Islet precursor cell (in vitro differentiated cells): ENCODE measurements around the gene PGA3.
"Not testable (repeated sequence)": the region's sequence is repeated elsewhere in the genome, so short reads cannot be mapped to it uniquely, and the experiment has no call there.

Experiments used
- DNase-seq: peaks from one replicate; pipeline ENCODE4 v3.0.0-alpha.2; 2018

The PGA3 gene

DNA sequence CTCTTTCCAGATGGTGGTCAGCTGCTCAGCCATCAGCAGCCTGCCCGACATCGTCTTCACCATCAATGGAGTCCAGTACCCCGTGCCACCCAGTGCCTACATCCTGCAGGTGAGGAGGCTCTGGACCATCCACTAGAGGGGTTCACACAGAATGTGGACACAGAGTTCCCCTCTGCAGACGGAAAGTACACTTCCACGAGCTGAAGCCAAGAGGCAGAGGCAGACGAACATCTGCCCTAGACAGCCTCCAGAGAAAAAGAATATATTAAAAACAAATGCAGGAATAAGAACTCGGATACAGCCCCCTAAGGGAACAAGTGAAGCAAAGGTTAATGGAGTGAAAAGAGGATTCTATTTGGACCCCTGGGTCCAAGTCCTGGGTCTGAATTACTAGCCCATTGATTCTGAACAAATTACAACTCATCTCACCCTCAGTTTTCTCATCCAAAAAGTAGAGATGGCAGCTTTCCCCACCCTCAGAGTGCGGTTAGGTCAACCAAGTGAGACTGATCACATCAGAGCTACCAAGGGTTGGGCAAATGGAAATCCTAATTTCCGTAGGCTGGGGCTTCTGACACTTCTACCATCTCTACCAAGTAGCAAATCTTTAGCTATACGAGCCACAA is 8.1 kb downstream of the PGA3 start:
- DNase-seq: not testable (repeated sequence)

DNA sequence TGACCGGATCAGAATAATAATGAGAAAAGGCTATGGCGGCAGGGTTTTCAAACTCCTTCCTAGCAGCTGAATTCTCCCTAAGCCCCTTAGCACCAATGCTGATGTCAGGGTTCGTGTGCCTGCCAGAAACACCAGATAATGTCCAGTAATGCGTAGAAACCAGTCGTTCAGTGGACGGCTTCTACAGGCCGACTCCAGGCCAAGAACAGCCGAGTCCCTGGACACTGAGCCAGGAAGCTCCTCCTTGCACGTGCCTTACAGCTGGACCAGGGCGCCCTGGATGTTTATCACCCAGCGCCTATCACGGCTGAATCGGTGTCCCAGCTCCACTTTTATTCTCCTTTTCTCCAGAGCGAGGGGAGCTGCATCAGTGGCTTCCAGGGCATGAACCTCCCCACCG is 8.9 kb downstream of the PGA3 start:
- not testable (repeated sequence) for DNase-seq

DNA sequence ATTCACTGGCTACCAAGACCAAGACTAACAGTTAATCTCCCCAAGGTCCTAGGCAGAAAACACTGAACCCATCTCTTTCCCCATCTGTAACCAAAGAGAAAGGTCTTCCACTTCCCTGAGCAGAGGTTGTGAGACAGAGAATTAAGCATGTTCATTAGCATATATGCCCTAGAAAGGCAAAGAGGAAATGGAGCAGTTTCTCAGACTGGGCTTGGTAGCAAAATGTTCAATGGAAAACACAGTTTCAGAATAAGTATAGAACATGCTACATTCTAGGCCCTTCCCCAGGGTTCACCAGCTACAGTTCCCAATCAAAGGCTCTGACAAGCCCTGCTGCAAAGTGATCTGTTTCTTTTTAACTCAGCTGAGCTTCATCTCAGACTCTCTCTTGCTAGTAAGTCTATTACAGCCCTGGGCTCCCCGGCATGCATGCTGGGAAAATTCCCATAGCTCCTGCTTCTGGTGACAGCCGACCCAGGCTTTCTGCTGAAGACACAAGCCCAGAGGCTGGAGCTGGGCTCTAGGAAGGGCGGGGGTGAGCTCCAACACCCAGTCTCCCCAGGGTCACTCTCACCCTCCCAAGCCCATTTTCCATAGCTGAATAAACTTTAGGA is 10.5 kb downstream of the PGA3 start:
- DNase-seq: not testable (repeated sequence)

DNA sequence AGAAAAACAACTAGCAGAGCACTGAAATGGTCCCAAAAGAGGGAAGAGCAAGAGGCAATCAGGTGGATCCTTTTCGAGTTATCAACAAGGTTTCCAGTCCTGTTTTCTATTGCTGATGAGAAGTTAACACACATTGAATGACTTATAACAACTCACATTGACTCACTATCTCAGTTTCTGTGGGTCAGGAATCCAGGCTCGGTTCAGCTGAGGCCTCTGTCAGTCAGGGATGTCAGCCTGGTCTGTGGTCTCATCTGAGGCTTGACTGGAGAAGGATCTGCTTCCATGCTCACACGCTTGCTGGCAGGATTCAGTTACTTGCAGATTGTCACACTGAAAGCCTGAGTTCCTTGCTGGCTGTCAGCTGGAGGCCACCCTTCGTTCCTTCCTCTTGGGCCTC is 15.0 kb downstream of the PGA3 start:
- DNase-seq: not testable (repeated sequence)

DNA sequence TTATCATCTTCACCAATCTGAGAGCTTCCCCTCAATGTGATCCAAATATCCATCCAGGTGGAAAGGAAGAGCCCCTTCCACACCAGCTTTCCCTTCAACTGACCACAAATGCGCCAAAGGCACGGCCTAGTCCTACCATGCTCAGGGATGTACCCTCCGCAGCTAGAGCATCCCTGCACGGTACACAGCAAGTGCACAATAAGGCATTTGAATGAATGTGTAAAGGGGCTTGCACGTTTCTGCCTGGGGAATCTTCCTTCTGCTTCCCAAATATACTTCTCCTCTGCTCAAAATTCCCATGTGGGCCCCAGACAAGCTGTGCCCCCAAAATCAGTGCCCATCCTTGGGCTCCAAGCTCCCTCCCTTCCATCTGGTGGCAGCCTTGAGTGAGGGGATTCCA is 15.7 kb downstream of the PGA3 start:
- DNase-seq: not testable (repeated sequence)

DNA sequence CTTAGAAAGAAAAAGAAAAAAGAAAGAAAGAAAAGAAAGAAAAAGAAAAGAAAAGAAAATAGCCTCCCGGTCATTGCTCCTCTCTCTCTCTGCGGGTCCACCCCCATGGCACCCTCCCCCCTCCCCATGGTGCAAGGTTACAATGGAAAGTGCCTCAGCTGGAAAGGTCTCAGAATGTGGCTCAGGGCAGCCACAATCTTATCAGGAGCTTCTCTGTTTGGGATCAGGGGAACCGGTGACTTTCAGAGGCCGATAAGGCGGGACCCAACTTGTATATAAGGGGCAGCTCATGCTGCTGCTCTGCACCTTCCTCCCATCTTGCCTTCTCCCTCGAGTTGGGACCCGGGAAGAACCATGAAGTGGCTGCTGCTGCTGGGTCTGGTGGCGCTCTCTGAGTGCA is 18.7 kb downstream of the PGA3 start, which contains the start of gene PGA4:
Gene PGA4 (plus strand): TSS at position 301 of the 400 bp plus-strand sequence. CDS start 54 bp downstream, at position 355.
- not testable (repeated sequence) for DNase-seq

DNA sequence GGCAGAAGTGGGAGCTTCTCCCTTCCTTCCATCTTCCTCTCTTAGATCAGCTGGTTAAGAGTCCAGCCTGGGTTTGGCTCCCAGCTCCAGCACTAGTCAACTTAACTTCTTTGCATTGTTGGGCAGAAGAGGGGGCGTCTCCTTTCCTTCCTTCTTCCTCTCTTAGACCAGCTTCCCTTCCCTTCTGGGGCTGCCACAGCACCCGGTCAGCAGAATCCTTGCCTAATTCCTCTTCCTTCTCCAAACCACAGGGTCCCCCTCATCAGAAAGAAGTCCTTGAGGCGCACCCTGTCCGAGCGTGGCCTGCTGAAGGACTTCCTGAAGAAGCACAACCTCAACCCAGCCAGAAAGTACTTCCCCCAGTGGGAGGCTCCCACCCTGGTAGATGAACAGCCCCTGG is 19.4 kb downstream of the PGA3 start:
- not testable (repeated sequence) for DNase-seq

DNA sequence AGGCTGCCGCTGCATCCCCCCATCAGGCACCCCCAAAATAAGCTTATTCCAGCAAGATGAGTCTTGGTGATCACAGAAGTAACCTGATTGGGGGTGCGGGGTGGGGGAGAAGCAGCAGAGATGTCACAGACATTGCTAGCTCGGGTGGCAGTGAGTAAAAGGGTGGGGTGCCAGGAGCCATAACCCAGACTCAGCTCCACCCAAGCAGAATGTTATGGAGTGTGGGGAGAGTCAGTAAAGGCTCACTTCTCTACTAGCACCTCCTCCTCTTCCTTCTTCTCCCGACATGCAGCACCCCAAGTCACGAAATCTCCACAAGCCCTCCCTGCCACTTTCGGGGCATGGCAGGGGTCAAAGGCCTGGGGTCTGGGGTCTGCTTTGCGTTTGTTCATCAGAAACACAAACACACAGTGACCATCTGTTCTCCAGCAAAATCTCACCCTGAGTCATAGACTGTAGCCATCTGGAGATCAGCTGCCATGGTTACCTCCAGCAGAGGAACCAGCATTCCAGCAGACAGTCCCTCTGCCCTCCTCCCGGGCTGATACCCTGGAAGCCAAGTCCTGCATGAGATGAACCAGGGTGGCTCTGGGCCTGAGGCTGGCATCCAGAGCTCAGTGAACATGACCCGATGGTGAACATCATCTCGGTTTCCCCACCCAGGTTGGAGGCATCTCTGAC is 23.3 kb downstream of the PGA3 start:
- not testable (repeated sequence) for DNase-seq

DNA sequence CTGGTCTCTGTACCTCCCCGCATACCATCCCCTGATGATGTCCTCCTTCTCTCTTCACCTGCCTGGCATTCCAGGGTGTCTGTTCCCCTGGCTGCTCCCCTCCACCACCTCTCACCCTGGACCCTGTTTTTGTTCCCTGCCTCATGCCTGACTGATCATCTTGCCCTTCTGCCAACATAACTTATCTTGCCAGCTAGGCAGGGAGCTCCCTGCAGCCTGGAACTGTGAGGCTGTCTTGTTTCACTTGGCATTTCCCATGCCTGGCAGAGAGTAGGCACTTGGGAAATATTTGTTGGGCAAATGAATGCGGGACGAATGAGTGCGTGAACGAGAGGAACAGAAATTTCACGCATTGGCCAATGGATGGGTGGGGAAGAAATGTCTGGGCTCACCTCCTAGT is 26.1 kb downstream of the PGA3 start:
- not testable (repeated sequence) for DNase-seq

DNA sequence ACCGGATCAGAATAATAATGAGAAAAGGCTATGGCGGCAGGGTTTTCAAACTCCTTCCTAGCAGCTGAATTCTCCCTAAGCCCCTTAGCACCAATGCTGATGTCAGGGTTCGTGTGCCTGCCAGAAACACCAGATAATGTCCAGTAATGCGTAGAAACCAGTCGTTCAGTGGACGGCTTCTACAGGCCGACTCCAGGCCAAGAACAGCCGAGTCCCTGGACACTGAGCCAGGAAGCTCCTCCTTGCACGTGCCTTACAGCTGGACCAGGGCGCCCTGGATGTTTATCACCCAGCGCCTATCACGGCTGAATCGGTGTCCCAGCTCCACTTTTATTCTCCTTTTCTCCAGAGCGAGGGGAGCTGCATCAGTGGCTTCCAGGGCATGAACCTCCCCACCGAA is 27.7 kb downstream of the PGA3 start:
- not testable (repeated sequence) for DNase-seq

DNA sequence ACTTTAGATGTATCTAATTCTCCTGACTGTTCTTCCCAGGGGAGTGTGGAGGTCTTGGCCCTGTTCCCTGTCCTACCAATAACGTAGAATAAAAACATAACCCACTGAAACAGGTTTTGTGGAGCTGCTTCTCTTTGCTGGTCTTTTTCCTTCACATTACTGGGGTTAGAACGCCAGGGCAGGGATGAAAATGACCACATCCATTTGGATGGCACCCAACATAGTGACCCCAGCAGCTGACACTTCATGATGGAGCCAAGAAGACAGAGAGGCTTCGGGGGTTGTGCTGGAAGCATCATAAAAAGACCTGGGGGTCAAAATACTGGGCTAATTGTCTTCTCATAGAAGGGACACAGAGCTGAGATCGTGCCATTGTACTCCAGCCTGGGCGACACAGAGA is 28.3 kb downstream of the PGA3 start:
- not testable (repeated sequence) for DNase-seq

DNA sequence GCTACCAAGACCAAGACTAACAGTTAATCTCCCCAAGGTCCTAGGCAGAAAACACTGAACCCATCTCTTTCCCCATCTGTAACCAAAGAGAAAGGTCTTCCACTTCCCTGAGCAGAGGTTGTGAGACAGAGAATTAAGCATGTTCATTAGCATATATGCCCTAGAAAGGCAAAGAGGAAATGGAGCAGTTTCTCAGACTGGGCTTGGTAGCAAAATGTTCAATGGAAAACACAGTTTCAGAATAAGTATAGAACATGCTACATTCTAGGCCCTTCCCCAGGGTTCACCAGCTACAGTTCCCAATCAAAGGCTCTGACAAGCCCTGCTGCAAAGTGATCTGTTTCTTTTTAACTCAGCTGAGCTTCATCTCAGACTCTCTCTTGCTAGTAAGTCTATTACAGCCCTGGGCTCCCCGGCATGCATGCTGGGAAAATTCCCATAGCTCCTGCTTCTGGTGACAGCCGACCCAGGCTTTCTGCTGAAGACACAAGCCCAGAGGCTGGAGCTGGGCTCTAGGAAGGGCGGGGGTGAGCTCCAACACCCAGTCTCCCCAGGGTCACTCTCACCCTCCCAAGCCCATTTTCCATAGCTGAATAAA is 29.3 kb downstream of the PGA3 start:
- DNase-seq: not testable (repeated sequence)

DNA sequence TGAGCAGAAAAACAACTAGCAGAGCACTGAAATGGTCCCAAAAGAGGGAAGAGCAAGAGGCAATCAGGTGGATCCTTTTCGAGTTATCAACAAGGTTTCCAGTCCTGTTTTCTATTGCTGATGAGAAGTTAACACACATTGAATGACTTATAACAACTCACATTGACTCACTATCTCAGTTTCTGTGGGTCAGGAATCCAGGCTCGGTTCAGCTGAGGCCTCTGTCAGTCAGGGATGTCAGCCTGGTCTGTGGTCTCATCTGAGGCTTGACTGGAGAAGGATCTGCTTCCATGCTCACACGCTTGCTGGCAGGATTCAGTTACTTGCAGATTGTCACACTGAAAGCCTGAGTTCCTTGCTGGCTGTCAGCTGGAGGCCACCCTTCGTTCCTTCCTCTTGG is 33.8 kb downstream of the PGA3 start:
- DNase-seq: not testable (repeated sequence)

DNA sequence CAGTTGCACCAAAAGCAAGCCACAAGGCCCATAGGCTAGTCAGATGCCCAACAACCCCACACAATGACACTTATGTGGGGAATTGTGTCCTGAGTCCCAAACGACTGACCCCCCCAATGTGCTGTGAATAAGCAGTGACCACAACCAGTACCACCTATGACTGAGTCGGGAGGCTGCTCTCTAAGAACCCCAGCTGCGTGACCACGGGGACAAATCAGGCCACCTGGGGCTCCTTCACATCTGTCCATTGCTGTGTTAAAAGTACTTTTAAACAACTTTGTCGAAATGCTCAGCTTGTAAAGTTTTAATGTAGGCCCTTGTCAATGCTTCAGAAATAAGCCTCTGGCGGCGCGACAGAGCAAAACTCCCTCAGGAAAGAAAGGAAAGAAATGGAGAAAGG is 37.0 kb downstream of the PGA3 start:
- not testable (repeated sequence) for DNase-seq

DNA sequence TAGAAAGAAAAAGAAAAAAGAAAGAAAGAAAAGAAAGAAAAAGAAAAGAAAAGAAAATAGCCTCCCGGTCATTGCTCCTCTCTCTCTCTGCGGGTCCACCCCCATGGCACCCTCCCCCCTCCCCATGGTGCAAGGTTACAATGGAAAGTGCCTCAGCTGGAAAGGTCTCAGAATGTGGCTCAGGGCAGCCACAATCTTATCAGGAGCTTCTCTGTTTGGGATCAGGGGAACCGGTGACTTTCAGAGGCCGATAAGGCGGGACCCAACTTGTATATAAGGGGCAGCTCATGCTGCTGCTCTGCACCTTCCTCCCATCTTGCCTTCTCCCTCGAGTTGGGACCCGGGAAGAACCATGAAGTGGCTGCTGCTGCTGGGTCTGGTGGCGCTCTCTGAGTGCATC is 37.6 kb downstream of the PGA3 start, which contains the start of gene PGA5:
Gene PGA5 (plus strand): TSS at position 301 of the 400 bp plus-strand sequence. CDS start 52 bp downstream, at position 353.
- DNase-seq: not testable (repeated sequence)

DNA sequence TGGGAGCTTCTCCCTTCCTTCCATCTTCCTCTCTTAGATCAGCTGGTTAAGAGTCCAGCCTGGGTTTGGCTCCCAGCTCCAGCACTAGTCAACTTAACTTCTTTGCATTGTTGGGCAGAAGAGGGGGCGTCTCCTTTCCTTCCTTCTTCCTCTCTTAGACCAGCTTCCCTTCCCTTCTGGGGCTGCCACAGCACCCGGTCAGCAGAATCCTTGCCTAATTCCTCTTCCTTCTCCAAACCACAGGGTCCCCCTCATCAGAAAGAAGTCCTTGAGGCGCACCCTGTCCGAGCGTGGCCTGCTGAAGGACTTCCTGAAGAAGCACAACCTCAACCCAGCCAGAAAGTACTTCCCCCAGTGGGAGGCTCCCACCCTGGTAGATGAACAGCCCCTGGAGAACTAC is 38.2 kb downstream of the PGA3 start:
- not testable (repeated sequence) for DNase-seq

DNA sequence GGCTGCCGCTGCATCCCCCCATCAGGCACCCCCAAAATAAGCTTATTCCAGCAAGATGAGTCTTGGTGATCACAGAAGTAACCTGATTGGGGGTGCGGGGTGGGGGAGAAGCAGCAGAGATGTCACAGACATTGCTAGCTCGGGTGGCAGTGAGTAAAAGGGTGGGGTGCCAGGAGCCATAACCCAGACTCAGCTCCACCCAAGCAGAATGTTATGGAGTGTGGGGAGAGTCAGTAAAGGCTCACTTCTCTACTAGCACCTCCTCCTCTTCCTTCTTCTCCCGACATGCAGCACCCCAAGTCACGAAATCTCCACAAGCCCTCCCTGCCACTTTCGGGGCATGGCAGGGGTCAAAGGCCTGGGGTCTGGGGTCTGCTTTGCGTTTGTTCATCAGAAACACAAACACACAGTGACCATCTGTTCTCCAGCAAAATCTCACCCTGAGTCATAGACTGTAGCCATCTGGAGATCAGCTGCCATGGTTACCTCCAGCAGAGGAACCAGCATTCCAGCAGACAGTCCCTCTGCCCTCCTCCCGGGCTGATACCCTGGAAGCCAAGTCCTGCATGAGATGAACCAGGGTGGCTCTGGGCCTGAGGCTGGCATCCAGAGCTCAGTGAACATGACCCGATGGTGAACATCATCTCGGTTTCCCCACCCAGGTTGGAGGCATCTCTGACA is 42.1 kb downstream of the PGA3 start:
- DNase-seq: not testable (repeated sequence)

DNA sequence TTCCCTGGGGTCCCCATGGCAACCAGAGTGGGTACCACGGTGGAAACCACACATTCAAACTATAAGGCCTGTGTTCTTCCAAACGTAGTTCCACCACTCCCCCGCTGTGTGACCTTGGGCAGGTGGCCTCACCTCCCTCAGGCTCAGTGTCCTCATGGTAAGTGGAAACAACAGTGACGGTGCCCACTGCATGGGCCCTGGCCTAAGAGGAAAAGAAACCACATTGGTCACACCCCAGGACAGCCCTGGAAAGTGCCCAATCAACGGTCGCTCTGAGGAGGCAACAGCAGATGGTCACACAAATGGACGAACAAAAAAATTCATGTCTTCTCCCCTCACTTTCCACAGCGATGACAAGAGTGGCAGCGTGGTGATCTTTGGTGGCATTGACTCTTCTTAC is 44.8 kb downstream of the PGA3 start:
- not testable (repeated sequence) for DNase-seq

DNA sequence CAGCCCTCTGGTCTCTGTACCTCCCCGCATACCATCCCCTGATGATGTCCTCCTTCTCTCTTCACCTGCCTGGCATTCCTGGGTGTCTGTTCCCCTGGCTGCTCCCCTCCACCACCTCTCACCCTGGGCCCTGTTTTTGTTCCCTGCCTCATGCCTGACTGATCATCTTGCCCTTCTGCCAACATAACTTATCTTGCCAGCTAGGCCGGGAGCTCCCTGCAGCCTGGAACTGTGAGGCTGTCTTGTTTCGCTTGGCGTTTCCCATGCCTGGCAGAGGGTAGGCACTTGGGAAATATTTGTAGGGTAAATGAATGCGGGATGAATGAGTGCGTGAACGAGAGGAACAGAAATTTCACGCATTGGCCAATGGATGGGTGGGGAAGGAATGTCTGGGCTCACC is 45.9 kb downstream of the PGA3 start:
- DNase-seq: not testable (repeated sequence)

DNA sequence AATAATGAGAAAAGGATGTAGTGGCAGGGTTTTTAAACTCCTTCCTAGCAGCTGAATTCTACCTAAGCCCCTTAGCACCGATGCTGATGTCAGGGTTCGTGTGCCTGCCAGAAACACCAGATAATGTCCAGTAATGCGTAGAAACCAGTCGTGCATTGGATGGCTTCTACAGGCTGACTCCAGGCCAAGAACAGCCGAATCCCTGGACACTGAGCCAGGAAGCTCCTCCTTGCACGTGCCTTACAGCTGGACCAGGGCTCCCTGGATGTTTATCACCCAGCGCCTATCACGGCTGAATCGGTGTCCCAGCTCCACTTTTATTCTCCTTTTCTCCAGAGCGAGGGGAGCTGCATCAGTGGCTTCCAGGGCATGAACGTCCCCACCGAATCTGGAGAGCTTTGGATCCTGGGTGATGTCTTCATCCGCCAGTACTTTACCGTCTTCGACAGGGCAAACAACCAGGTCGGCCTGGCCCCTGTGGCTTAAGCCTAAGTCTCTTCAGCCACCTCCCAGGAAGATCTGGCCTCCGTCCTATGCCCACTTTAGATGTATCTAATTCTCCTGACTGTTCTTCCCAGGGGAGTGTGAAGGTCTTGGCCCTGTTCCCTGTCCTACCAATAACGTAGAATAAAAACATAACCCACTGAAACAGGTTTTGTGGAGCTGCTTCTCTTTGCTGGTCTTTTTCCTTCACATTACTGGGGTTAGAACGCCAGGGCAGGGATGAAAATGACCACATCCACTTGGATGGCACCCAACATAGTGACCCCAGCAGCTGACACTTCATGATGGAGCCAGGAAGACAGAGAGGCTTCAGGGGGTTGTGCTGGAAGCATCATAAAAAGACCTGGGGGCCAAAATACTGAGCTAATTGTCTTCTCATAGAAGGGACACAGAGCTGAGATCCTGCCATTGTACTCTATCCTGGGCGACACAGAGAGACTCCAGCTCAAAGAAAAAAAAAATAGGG is 47.8 kb downstream of the PGA3 start:
- not testable (repeated sequence) for DNase-seq

DNA sequence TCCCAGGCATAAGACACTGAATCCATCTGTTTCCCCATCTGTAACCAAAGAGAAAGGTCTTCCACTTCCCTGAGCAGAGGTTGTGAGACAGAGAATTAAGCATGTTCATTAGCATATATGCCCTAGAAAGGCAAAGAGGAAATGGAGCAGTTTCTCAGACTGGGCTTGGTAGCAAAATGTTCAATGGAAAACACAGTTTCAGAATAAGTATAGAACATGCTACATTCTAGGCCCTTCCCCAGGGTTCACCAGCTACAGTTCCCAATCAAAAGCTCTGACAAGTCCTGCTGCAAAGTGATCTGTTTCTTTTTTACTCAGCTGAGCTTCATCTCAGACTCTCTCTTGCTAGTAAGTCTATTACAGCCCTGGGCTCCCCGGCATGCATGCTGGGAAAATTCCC is 49.0 kb downstream of the PGA3 start:
- not testable (repeated sequence) for DNase-seq
